Motor neuron (in vitro differentiated cells): ENCODE results near the gene ZNF511. TPM values are rescaled to one million over a fixed set of nuclear protein-coding genes. Genes with fewer than 3 reads are reported as not detected.
"Not testable (repeated sequence)": the region's sequence is repeated elsewhere in the genome, so short reads cannot be mapped to it uniquely, and the experiment has no call there.

Source experiments
- ATAC-seq, 8 experiments: fragments of 200-7000 bp; cut with Tn5 transposase; replicated peaks in 6 of 8; 2 replicates each; pipeline ENCODE4 v1.8.0; 2021; ENCODE audit warnings: mild to moderate bottlenecking in 8 of 8, moderate library complexity in 8 of 8
- H3K27ac ChIP-seq, 2 donors: fragments of 250-450 bp; sonication (Bioruptor Pico); 2 replicates each; pipeline ENCODE4 v1.9.0; 2021; ENCODE audit warnings: antibody characterized with exemption in 2 of 2, mild to moderate bottlenecking in 2 of 2, moderate library complexity in 1 of 2
- H3K4me1 ChIP-seq, 2 donors: fragments of 250-450 bp; sonication (Bioruptor Pico); replicated peaks in 1 of 2; 2 replicates each; pipeline ENCODE4 v1.6.1; 2021; ENCODE audit warnings: antibody characterized with exemption in 2 of 2, mild to moderate bottlenecking in 2 of 2, moderate library complexity in 1 of 2
- H3K4me3 ChIP-seq, 5 donors: fragments of 250-450 bp; sonication (Bioruptor Pico); 2 replicates each; pipeline ENCODE4 v1.9.0; 2021; ENCODE audit warnings: antibody characterized with exemption in 5 of 5, mild to moderate bottlenecking in 5 of 5, moderate library complexity in 4 of 5
- WGBS, 10 experiments: fragments of 450-650 bp; shearing (Covaris generic); methylation state at CpG; one replicate each; pipeline ENCODE4 v1.0.0; 2022; 5-methylcytosine and 5-hydroxymethylcytosine counted together
- in situ Hi-C, 9 experiments: fragments of 400-800 bp; cut with MboI; loops; one replicate each; pipeline ENCODE4 v1.15.0; 2021; ENCODE audit warnings: low sequenced_read_pairs in 9 of 9, low pct_unique_long_range_greater_than_20kb in 2 of 9; ENCODE audit not compliant: unreplicated experiment in 9 of 9
- total RNA-seq, 8 experiments: library from RNA; unstranded; fragments of 300-600 nt; gene quantifications; 2 replicates each; pipeline versions ENCODE4 v1.2.3 to v1.2.4, GENCODE V29; 2022

Gene ZNF511
- total RNA-seq, 8 experiments from 2014 or later: 10.5 to 43.7 (median 23.3) TPM

DNA sequence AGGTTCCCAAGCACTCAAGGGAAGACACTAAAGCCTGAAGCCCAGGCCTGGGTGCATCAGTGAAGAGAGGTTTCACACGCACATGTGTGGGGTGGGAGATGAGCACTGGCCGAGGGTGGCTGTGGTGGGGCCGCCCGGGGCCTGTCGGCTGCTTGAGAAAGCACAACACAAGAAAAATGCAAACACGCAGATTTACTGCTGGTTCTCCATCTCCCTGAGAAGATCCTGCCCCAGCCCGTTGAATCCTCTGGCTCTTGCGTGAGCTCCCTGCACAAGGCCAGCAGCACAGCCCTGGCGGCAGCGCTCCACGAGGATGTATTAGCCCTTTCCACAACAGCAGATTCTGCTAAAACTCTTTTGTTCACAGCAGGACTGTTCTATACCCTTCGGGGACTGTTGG lies 6.2 kb downstream of the ZNF511 start:
- Histone ChIP-seq H3K27ac (peak overlapping the region; percentile 66 to 71), H3K4me1 (peaks cover 15 to 16% of the 10 kb centered on the region in 2 donors)
- WGBS, 10 experiments: 36 to 90% (median 78%) methylated on average over 1 to 12 of the region's 12 CpGs; no CpG with 5 or more reads in 1 of the 10 experiments

DNA sequence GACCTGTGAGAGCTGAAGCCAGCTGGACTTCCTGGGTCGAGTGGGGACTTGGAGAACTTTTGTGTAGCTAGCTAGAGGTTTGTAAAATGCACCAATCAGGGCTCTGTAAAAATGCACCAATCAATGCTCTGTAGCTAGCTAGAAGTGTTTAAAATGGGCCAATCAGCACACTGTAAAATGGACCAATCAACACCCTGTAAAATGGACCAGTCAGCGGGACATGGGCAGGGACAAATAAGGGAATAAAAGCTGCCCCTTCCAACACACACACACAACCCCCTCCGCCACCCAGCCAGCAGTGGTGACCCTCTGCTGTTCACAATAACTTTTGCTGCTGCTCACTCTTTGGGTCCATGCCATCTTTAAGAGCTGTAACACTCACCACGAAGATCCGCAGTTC lies 7.1 kb downstream of the ZNF511 start:
- 50 to 100% (median 85%) methylated on average over 1 to 5 of the region's 5 CpGs; no CpG with 5 or more reads in 4 of the 10 experiments for WGBS, 10 experiments
- H3K4me1 ChIP-seq: peaks cover 15 to 16% of the 10 kb centered on the region in 2 donors
- in situ Hi-C loops: no loop called here
- H3K27ac ChIP-seq: no peak overlapping the region
- H3K4me3 ChIP-seq: no peak overlapping the region
- ATAC-seq: peak in 2 of 8 experiments; percentile 7 to 21

More for the DNA sequence above, 6.2 kb downstream of the ZNF511 start:
- in situ Hi-C loops: no loop called here
- H3K4me3 ChIP-seq: no peak overlapping the region
- no peak for ATAC-seq

DNA sequence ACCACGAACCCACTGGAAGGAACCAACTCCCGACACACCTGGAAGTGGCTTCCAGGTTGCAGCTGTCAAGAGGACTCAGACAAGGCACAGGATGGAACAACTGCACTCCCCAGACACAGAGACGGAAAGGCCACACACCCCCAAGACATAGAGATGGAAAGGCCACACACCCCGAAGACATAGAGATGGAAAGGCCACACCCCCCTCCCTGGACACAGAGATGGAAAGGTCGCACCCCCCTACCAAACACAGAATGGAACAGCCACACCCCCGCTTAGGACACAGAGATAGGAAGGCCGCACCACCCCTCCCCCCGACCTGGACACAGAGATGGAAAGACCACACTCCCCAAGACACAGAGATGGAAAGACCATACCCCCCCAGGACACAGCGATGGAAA lies 7.6 kb downstream of the ZNF511 start:
- Histone ChIP-seq H3K27ac (no peak overlapping the region), H3K4me1 (peaks cover 15 to 16% of the 10 kb centered on the region in 2 donors), H3K4me3 (no peak overlapping the region)
- no peak for ATAC-seq
- WGBS, 10 experiments: 60 to 90% methylated on average over 1 to 3 of the region's 9 CpGs; no CpG with 5 or more reads in 8 of the 10 experiments
- in situ Hi-C loops: no loop called here

DNA sequence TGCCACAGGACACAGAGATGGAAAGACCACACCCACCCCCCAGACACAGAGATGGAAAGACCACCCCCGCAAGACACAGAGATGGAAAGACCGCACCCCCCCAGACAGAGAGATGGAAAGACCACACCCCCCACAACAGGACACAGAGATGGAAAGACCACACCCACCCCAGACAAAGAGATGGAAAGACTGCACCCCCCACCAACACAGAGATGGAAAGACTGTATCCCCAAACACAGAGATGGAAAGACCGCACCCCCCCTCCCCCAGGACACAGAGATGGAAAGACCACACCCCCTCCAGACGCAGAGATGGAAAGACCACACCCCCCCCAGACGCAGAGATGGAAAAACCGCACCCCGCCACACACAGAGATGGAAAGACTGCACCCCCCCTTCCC lies 8.0 kb downstream of the ZNF511 start:
- Histone ChIP-seq H3K4me1 (peaks cover 15 to 16% of the 10 kb centered on the region in 2 donors), H3K27ac (no peak overlapping the region), H3K4me3 (no peak overlapping the region)
- ATAC-seq: no peak
- no CpG with 5 or more reads among the region's 7 CpGs for WGBS, 10 experiments
- in situ Hi-C loops: no loop called here

DNA sequence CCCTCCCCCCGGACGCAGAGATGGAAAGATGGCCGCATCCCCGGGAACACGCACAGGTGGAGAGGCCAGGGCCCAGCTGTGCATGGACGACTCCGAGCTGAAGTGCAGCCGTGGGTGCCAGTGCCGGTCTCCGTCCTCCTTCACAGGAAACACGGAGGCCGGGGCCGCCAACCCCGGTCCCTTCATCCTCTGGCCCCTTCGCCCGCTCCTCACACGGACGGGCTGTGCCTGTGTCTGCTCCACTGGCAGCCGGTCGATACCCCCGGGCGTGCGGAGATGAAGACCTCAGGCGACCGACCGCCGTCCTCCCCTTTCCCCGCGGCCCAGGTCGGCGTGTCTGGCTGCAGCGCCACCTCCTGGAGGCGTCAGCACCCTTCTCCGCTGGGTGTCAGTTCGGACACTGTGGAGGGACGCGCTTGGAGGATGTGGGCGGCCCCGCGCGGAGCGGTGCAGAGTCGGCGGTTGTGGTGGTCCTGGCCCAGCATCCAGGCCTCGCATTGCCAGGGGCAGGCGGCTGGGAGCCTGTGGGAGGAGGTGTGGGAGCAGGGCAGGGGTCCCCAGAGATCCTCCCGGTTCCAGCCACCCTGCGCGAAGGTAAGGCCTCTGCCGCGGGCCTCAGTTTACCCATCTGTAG lies 9.9 kb downstream of the ZNF511 start:
- Histone ChIP-seq H3K4me1 (peaks cover 14 to 16% of the 10 kb centered on the region in 2 donors), H3K4me3 (peak overlapping the region; percentile 41 to 70 (median 56)), H3K27ac (peak overlapping the region; percentile 73 to 81)
- WGBS, 10 experiments: 20 to 40% methylated on average over 10 to 18 of the region's 51 CpGs; no CpG with 5 or more reads in 8 of the 10 experiments
- ATAC-seq: peak; percentile 81 to 96 (median 88)
- in situ Hi-C loops: no loop called here

DNA sequence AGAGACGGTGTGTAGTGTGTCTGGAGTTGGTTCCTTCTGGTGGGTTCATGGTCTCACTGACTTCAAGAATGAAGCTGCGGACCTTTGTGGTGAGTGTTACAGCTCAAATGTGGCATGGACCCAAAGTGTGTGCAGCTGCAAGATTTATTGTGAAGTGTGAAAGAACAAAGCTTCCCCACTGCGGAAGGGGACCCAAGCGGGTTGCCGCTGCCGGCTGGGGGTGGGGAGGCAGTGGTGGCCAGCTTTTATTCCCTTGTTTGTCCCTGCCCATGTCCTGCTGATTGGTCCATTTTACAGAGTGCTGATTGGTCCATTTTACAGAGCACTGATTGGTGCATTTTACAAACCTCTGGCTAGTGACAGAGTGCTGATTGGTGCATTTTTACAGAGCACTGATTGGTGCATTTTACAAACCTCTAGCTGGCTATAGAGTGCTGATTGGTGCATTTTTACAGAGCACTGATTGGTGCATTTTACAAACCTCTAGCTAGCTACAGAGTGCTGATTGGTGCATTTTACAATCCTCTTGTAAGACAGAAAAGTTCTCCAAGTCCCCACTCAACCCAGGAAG lies 12.2 kb downstream of the ZNF511 start:
- in situ Hi-C loops, H3K27ac ChIP-seq, H3K4me3 ChIP-seq, ATAC-seq: not testable (repeated sequence)
- WGBS, 10 experiments: 82 to 100% (median 92%) methylated on average over 1 to 6 of the region's 6 CpGs; no CpG with 5 or more reads in 6 of the 10 experiments
- peaks cover 9 to 15% of the 10 kb centered on the region in 2 donors for H3K4me1 ChIP-seq

DNA sequence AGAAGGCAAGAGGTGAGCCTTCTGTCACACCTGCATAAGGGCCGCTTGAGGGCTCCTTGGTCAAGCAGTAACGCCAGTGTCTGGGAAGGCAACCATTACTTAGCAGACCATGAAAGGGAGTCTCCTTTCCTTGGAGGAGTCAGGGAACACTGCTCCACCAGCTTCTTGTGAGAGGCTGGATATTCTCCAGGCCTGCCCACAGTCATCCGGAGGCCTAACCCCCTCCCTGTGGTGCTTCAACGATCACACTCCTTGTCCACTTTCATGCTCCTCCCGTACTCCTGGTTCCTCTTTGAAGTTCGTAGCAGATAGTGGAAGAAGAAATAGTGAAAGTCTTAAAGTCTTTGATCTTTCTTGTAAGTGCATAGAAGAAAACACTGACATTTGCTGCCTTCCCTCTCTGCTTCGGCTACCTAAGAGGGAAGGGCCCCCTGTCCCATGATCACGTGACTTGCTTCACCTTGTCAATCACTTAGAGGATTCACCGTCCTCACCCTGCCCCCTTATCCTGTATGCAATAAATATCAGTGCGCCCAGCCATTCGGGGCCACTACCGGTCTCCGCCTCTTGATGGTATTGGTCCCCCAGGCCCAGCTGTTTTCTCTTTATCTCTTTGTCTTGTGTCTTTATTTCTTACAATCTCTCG lies 13.5 kb downstream of the ZNF511 start:
- ATAC-seq, H3K27ac ChIP-seq, in situ Hi-C loops, H3K4me3 ChIP-seq: not testable (repeated sequence)
- H3K4me1 ChIP-seq: peaks cover 15 to 18% of the 10 kb centered on the region in 2 donors
- WGBS, 10 experiments: no CpG with 5 or more reads among the region's 14 CpGs

DNA sequence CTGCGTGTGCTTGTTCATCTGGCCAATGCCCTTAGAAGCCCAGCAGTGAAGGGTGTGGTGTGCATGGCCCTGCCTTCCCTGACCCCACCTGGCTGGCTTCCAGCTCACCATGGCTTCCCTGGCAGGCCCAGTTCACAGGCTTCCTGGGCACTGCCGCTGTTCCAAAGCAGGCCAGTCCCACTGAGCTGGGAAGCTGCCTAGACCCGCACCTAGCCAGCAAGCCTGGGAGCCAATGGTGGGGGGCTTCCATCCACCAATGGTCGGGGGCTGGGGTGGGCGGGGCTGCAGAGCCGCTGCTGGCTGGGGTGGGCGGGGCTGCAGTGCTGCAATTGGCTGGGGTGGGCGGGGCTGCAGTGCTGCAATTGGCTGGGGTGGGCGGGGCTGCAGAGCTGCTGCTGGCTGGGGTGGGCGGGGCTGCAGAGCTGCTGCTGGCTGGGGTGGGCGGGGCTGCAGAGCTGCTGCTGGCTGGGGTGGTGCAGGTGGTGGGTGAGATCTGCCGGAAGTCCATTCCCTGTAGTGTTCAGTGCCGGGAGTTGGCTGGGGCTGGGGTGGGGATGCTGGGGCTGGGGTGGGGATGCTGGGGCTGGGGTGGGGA lies 15.6 kb downstream of the ZNF511 start:
- Histone ChIP-seq H3K4me3 (peak overlapping the region; percentile 39 to 73 (median 51)), H3K27ac (peak overlapping the region; percentile 81 to 92), H3K4me1 (peaks cover 11 to 18% of the 10 kb centered on the region in 2 donors)
- in situ Hi-C loops: no loop called here
- peak; percentile 71 to 84 (median 80) for ATAC-seq
- WGBS, 10 experiments: no CpG with 5 or more reads among the region's 13 CpGs

DNA sequence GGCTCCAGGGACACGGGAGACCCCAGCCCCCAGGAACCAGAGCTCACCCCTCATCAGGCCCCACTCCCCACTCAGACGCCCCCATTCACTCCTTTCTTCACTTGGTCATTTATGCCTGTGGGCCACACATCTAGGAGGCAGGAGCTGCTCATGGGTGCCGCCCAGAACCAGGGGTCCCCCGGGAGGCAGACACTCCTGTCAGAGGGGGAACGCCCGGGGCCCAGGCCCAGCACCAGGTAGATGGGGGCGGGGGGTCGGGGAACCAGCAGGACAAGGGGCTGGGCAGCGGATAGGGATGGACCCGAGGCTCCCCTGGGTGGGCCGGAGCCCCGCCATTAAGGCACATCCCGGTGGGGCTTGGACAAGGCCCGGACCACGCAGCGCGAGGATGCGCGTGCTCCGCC lies 16.1 kb downstream of the ZNF511 start:
- peak overlapping the region; percentile 39 to 73 (median 51) for H3K4me3 ChIP-seq
- peak in 6 of 8 experiments; percentile 4 to 43 (median 31) for ATAC-seq
- peak overlapping the region; percentile 81 to 92 for H3K27ac ChIP-seq
- in situ Hi-C loops: no loop called here
- WGBS, 10 experiments: no CpG with 5 or more reads among the region's 20 CpGs
- peaks cover 16 to 20% of the 10 kb centered on the region in 2 donors for H3K4me1 ChIP-seq

DNA sequence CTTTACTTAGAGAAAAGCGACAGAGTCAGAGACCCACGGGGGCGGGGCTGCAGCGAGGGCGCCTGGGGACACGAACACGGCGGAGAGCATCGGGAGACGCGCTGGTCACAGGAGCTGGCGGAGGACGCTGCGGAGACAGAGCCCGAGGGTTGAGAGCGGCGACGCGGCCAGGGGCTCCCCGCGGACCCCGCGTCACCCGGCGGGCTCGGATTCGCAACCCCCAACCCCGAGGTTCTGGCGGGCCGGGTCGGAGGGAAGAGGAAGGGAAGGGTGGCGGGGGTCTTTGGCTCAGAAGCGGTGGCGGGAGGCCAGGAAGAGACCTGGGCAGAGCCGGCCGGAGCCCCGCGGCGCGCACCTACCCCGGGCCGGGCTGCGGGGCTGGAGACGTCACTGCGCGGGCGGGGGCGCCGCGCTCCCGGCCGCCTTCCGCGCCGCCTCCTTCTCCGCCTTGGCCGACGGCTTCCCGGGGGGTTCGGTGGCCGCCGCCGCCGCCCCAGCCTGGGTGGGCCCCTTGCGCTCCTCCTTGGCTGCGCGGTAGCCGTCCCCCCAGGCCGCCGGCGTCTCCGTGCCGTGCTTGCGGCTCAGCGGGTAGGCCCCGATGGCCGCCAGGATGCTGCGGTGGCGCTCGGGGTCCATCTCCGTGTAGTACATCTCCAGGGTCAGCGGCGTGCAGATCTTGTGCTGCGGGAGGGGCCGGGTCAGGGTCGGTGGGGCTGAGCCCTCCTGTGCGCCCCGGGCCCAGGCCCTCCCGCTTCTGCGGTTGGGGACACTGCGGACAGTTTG lies 16.9 kb downstream of the ZNF511 start:
- ATAC-seq: peak in 7 of 8 experiments; percentile 2 to 44 (median 41)
- 0% methylated on average over 1 of the region's 91 CpGs; no CpG with 5 or more reads in 9 of the 10 experiments for WGBS, 10 experiments
- Histone ChIP-seq H3K4me3 (peak overlapping the region; percentile 39 to 73 (median 51)), H3K27ac (peak overlapping the region; percentile 81 to 92), H3K4me1 (peaks cover 17 to 20% of the 10 kb centered on the region in 2 donors)
- in situ Hi-C loops: no loop called here

DNA sequence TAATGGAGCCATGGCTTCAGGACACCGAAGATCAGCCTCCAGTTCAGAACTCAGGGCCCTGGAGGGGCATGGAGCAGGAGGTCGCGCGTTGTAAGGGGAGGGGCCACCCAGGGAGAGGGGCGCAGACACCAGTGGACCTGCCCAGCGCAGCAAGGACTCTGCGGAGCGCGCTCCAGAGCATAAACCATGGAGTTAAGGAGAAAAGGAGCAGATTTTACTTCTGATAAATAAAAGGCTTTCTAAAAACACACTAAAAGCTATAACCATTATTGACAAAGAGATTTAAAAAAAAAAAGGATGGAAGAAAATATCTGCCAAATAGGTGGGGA lies 17.5 kb downstream of the ZNF511 start:
- no peak for ATAC-seq
- H3K27ac ChIP-seq: peak overlapping the region; percentile 81 to 92
- in situ Hi-C loops: no loop called here
- H3K4me3 ChIP-seq: peak overlapping the region; percentile 39 to 73 (median 51)
- 20 to 96% (median 60%) methylated on average over 2 to 4 of the region's 9 CpGs; no CpG with 5 or more reads in 6 of the 10 experiments for WGBS, 10 experiments
- peaks cover 17 to 20% of the 10 kb centered on the region in 2 donors for H3K4me1 ChIP-seq

DNA sequence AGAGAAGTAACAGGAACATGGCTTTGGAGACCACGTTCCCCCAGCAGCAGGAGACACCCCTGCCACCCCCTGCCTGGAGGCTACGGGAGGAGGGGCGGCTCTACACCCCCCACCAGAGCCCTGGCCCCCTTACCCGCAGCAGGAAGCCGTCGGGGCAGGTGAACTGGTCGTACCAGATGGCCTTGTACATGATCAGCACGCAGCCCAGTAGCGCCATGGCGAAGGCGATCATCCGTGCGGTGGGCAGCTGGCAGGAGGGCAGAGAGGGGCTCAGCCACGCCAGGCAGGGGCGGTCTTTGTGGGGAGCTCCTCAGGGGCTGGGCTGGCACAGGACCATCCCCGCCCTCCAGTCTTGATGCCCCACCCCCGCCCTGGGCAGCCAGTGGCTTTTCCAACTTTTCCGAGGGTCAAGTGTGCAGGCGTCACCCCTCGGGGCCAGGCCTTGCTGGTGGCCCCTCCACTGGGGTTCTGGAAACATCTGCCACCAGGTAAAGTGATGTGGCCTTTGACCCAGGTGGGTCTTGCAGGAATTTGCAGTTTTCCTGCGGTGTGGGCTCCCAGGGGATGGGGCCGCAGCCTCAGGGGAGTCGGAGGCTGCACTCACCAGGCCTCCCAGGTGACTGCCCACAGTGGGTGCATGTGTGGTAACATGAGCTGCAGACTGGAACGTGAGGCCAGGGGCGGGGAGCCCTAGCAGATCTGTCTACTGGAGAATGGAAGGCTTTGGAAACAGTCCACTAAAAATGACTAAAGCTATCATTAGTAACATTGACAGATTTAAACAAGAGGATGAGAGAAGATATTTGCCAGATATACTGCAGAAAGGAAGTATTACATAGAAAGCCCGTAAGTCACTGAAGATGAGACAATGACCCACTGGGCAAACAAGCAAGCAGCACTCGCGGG lies 18.3 kb downstream of the ZNF511 start:
- 18 to 64% (median 42%) methylated on average over 2 to 8 of the region's 28 CpGs; no CpG with 5 or more reads in 2 of the 10 experiments for WGBS, 10 experiments
- in situ Hi-C loops: no loop called here
- Histone ChIP-seq H3K4me1 (peaks cover 17 to 20% of the 10 kb centered on the region in 2 donors), H3K27ac (no peak overlapping the region), H3K4me3 (no peak overlapping the region)
- ATAC-seq: peak in 1 of 8 experiments; percentile 0
